Adrenal gland (tissue), 12 donors: ENCODE measurements around the gene CCDC28A. TPM values are rescaled to one million over a fixed set of nuclear protein-coding genes. Genes with fewer than 3 reads are reported as not detected.
A peak's percentile ranks its signal among the peaks of the same experiment; 100 is the strongest.

Experiments
- DNase-seq, 7 donors: peaks; one replicate each; pipeline ENCODE4 v3.0.0-alpha.2; 2019 to 2020
- H3K27ac ChIP-seq, 5 donors: fragments of 200-600 bp; sonication (generic) in 4 of 5; 1 replicate in 3 of 5; 2 replicates in 2 of 5; pipeline versions ENCODE4 v1.5.1 to v1.8.0; 2016 to 2020; ENCODE audit warnings: mild to moderate bottlenecking in 1 of 5
- H3K27me3 ChIP-seq: fragments of 200-600 bp; 2 replicates; pipeline ENCODE4 v1.8.0; 2021
- H3K36me3 ChIP-seq, 2 donors: fragments of 200-600 bp; replicated peaks in 1 of 2; 1 replicate in 1 of 2; 2 replicates in 1 of 2; pipeline versions ENCODE4 v1.5.1 to v1.8.0; 2018 to 2022
- H3K4me1 ChIP-seq, 2 donors: fragments of 200-600 bp; replicated peaks in 1 of 2; 1 replicate in 1 of 2; 2 replicates in 1 of 2; pipeline versions ENCODE4 v1.5.1 to v1.8.0; 2018 to 2021
- H3K4me3 ChIP-seq, 4 donors: fragments of 200-600 bp; sonication (generic) in 3 of 4; one replicate each; pipeline ENCODE4 v1.5.1; 2016 to 2018
- H3K9me3 ChIP-seq, 3 donors: fragments of 200-600 bp; sonication (generic) in 1 of 3; replicated peaks in 1 of 3; 1 replicate in 2 of 3; 2 replicates in 1 of 3; pipeline versions ENCODE4 v1.5.1 to v1.8.0; 2016 to 2021
- POLR2A ChIP-seq, 2 donors: fragments of 450-650 bp; IDR thresholded peaks; one replicate each; pipeline ENCODE4 v1.6.1; 2017; ENCODE audit warnings: antibody characterized with exemption in 2 of 2, mild to moderate bottlenecking in 2 of 2, moderate library complexity in 1 of 2
- WGBS, 4 donors: extraction: QIAGEN DNeasy Blood & Tissue Kit in 2 of 4; methylation state at CpG; one replicate each; pipeline versions ENCODE4 v1.1.5 to v1.1.7; 2013 to 2017; 5-methylcytosine and 5-hydroxymethylcytosine counted together
- intact Hi-C, 2 donors: fragments of 100-400 bp; cut with DNase I; formaldehyde crosslinking; loops; one replicate each; pipeline versions ENCODE4 v1.14.1 to v1.15.0; 2022 to 2023
- polyA plus RNA-seq, 3 donors: library from polyadenylated mRNA; stranded (reverse); fragments of 200-250 nt in 2 of 3; fragments of 350-450 nt in 1 of 3; fragmentation: Illumina TruSeq in 1 of 3; extraction: RNeasy Lipid Tissue Mini Kit (QIAGEN cat#74804) in 1 of 3; gene quantifications; one replicate each; pipeline ENCODE4 v1.2.3, GENCODE V29; 2013 to 2014
- total RNA-seq, 9 donors: library from RNA; depleted of rRNA in 4 of 9; stranded (reverse); fragments of >200 nt in 4 of 9; fragments of 120-200 nt in 1 of 9; fragmentation: NEBNext Ultra II Directional in 1 of 9; extraction: Animal tissue kit (Norgen Biotek cat#: 25700) in 1 of 9; gene quantifications; one replicate each; pipeline versions ENCODE4 v1.1.0 to v1.2.4, GENCODE V29; 2013 to 2023
- TF ChIP-seq, protein P1 (sequence below), 6 experiments: fragments of 450-650 bp in 4 of 6; fragments of 200-600 bp in 2 of 6; sonication (generic) in 1 of 6; IDR thresholded peaks; 1 replicate in 5 of 6; 2 replicates in 1 of 6; pipeline versions ENCODE4 v1.5.1 to v1.8.0; 2016 to 2021; ENCODE audit warnings: antibody characterized with exemption in 6 of 6, mild to moderate bottlenecking in 2 of 6, moderate library complexity in 1 of 6
- donor health status: healthy with polysubstance abuse.
- donor health status: Bipolar disorder and iron deficiency.
- donor health status: DM: yes; HTN: yes; CAD: no.
- donor health status: DM: no; HTN: no; CAD: no.
- donor health status: DM: no; HTN: no; CAD: no.
- donor health status: DM: yes; HTN: yes; CAD: no.

The CCDC28A gene
- total and polyA plus RNA-seq, 12 donors: 24.1 to 70.0 (median 44.2) TPM

DNA sequence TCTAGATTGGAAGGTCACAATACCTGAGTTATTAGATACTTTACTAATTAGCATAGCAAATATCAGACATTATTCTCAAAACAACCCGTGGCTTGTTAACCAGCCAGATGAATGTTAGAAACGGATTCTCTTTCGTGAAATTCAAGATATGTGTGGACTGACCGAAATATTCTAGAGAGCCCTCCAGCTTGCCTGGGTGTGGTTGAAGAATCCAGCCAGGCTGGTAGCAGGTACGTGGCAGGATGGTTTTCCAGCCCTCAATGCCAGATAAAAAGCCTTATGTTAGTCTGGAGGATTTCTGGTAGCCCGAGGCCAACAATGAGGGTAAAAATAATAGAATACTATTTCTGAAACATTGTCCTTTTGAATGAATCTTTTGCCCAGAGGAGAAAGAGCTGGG, 41.7 kb downstream of the CCDC28A start:
- TF ChIP-seq POLR2A (IDR thresholded peaks at IDR 0.05): no peak
- TF ChIP-seq, protein P1, sequence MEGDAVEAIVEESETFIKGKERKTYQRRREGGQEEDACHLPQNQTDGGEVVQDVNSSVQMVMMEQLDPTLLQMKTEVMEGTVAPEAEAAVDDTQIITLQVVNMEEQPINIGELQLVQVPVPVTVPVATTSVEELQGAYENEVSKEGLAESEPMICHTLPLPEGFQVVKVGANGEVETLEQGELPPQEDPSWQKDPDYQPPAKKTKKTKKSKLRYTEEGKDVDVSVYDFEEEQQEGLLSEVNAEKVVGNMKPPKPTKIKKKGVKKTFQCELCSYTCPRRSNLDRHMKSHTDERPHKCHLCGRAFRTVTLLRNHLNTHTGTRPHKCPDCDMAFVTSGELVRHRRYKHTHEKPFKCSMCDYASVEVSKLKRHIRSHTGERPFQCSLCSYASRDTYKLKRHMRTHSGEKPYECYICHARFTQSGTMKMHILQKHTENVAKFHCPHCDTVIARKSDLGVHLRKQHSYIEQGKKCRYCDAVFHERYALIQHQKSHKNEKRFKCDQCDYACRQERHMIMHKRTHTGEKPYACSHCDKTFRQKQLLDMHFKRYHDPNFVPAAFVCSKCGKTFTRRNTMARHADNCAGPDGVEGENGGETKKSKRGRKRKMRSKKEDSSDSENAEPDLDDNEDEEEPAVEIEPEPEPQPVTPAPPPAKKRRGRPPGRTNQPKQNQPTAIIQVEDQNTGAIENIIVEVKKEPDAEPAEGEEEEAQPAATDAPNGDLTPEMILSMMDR (IDR thresholded peaks at IDR 0.05): no peak
- H3K4me3 ChIP-seq: no peak overlapping the region
- DNase-seq: no peak
- 69 to 82% (median 71%) methylated on average over 6 of the region's 6 CpGs for WGBS, 4 donors
- no peaks in the 10 kb centered on the region for H3K36me3 ChIP-seq
- no peaks in the 10 kb centered on the region for H3K9me3 ChIP-seq
- H3K27me3 ChIP-seq: no peaks in the 10 kb centered on the region
- H3K4me1 ChIP-seq: no peaks in the 10 kb centered on the region
- intact Hi-C loops: loop anchor here (5.0 to 10.0 kb wide), 2 partner anchors 547 to 550 kb away; no protein-coding TSS in a partner anchor
- H3K27ac ChIP-seq: no peak overlapping the region

DNA sequence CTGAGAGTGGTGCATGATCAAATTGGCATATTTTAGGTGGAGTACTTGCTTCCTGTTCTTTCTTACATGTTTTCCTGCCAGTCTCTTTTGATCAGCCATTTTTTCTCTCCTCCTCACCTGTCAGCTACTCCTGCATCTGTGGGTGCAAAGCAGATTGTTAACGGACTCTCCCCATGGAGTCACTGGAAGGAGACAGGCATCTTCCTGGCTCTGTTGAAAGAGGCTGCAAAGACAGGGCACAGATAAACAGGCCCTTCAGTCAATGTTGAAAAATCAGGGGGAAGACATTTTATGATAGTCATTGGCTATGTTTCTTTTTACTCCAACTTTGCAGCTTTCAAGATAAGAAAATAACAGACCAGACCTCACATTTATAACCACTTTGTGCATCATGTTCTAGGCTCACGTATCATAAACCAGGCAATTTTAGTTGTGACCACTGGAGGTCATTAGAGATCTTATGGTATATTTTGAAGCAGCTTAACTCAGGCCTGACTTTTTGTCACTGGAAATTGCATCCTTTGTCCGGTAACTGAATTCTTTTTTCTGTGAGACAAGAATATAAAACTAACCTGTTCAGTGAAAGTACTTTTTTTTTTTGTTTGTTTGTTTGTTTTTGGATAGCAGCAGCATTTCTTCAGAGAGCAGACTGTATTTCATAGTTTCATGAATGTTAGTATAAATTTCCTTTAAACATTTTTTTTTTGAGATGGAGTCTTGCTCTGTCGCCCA, 42.4 kb downstream of the CCDC28A start:
- Histone ChIP-seq H3K36me3 (no peaks in the 10 kb centered on the region), H3K9me3 (no peaks in the 10 kb centered on the region), H3K4me3 (no peak overlapping the region), H3K4me1 (no peaks in the 10 kb centered on the region), H3K27ac (no peak overlapping the region), H3K27me3 (no peaks in the 10 kb centered on the region)
- intact Hi-C loops: loop anchor here (5.0 to 10.0 kb wide), 2 partner anchors 546 to 549 kb away; no protein-coding TSS in a partner anchor
- peak in 2 of 7 donors; percentile 11 to 20 for DNase-seq
- WGBS, 4 donors: 34 to 42% (median 37%) methylated on average over 4 of the region's 4 CpGs
- TF ChIP-seq, protein P1 (IDR thresholded peaks at IDR 0.05): peak; percentile 54 to 84 (median 78)
- TF ChIP-seq POLR2A (IDR thresholded peaks at IDR 0.05): no peak

DNA sequence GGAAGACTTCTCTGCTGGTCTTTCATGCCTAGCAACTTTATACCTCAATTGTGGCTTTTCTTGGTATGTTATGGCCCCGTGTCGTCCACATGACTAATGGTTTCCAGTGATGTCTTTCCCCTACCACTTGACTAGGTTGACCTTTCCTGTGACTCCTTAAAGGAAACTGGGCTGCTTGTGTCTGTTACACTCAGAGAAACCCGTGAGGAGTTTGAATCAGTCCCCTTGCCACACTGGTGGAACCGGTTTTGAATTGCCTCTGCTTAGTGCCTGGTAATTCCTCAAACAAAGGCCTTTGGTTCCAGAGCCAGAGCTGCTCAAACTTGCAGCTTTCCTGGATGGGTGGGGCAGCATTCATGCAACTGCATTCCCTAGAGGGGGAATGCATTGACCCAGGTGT, 44.2 kb downstream of the CCDC28A start:
- H3K27me3 ChIP-seq: no peaks in the 10 kb centered on the region
- no peaks in the 10 kb centered on the region for H3K36me3 ChIP-seq
- no peak for TF ChIP-seq POLR2A (IDR thresholded peaks at IDR 0.05)
- TF ChIP-seq, protein P1 (IDR thresholded peaks at IDR 0.05): no peak
- 72 to 87% (median 83%) methylated on average over 4 of the region's 4 CpGs for WGBS, 4 donors
- no peaks in the 10 kb centered on the region for H3K4me1 ChIP-seq
- H3K27ac ChIP-seq: no peak overlapping the region
- H3K9me3 ChIP-seq: no peaks in the 10 kb centered on the region
- no peak overlapping the region for H3K4me3 ChIP-seq
- no peak for DNase-seq
- intact Hi-C loops: loop anchor here (5.0 to 10.0 kb wide), 2 partner anchors 545 to 547 kb away; no protein-coding TSS in a partner anchor

DNA sequence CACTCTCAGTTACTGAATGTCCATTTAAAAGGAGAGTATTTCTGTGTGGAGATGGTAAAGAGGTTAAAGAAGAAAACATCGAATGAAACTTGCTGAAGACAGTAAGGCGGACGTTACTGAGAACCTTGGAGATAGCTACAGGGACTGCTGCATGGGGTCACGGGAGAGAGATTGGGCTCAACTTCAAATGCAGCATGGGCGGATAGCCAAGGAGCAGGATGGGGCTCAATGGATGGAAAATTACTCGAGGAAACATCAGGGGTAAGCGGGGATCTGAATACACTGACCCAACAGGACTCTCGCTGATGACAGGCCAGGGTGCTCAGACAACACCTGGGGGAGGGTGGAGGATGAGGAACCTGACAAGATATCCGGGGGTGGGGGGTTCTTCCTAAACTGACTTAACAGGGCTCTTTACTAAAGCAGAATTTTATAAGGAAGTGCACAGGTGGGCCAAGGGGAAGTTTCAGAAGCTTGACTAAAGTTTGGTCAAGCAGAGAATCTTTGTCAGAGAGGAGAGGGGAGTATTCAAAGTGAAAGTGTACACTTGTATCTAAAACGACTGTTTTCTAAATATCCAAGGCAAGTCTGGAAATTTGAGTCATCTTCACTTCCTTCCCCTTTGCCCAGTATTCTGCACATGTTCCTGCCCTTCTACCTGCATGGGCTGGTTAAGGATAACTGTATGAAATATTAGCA, 45.1 kb downstream of the CCDC28A start:
- H3K4me1 ChIP-seq: no peaks in the 10 kb centered on the region
- no peaks in the 10 kb centered on the region for H3K36me3 ChIP-seq
- DNase-seq: peak in 1 of 7 donors; percentile 6
- WGBS, 4 donors: 61 to 72% (median 68%) methylated on average over 9 to 10 of the region's 10 CpGs
- H3K27ac ChIP-seq: no peak overlapping the region
- no peak overlapping the region for H3K4me3 ChIP-seq
- H3K27me3 ChIP-seq: no peaks in the 10 kb centered on the region
- intact Hi-C loops: loop anchor here (5.0 to 10.0 kb wide), 2 partner anchors 544 to 546 kb away; no protein-coding TSS in a partner anchor
- no peaks in the 10 kb centered on the region for H3K9me3 ChIP-seq
- TF ChIP-seq POLR2A (IDR thresholded peaks at IDR 0.05): no peak
- TF ChIP-seq, protein P1 (IDR thresholded peaks at IDR 0.05): no peak
